ENCODE data around the gene CRYBB1. TPM values are rescaled to one million over a fixed set of nuclear protein-coding genes. Genes with fewer than 3 reads are reported as not detected.

The CRYBB1 gene
- total and polyA plus RNA-seq, 2 of the 13 experiments (the other 11 are each of a cell fraction or from before 2014, with no cell fraction given): not detected

DNA sequence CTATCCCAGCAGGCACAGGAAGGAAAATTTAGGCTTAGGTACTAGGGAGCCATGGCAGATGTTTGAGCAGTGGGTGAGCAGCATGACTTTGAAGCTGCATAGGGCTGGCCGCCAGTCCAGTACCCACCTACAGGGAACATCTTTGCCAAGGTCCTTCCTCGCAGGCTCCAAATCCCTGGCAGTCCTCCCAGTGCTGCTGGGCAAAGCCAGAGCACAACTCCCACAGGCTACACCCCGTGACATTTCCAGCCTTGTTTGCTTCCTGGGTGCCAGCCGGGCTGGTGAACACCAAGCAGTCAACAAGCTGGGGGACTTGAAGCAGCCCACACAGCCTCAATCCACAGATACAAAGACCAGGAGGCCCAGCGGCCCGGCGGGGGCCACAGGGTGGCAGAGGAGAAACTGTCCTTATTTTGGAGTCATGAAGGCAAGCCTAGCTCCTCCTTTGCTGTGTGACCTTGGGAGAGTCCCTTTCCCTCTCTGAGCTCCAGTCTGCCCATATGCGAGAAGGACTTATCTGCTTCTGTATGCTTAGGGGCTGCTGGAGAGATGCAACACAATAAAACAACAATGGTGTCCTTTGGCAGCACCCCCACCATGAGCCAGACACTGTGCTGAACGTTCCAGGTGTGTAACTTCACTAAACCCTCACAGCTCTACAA, 55.9 kb downstream of the CRYBB1 start:
- no peaks in the 10 kb centered on the region for H3K27me3 ChIP-seq (ENCODE audit: control insufficient read depth in 1 of 2, insufficient read depth in 2 of 2, low read length in 2 of 2)
- H2AFZ ChIP-seq (ENCODE audit: low read length): no peak overlapping the region
- no peaks in the 10 kb centered on the region for H3K4me1 ChIP-seq (ENCODE audit: insufficient read depth, low read length)
- no peak for ATAC-seq
- POLR2A ChIA-PET: no interaction called here
- intact Hi-C loops (cut with micrococcal nuclease; ENCODE audit: unreplicated experiment) (no loop called here), in situ Hi-C loops (cut with HindIII; ENCODE audit: extremely low pct_ligation_motif_present, low pct_unique_long_range_greater_than_20kb) (no loop called here)
- FAIRE-seq: no peak
- peaks cover 0 to 3% of the 10 kb centered on the region in 2 experiments; a peak in 1 of 5 replicates for H3K36me3 ChIP-seq (replicated peaks in 1 of 2; ENCODE audit: control insufficient read depth in 1 of 2, insufficient read depth in 2 of 2, low read length in 2 of 2)
- H4K20me1 ChIP-seq (ENCODE audit: insufficient read depth, low read length): no peaks in the 10 kb centered on the region
- CTCF ChIA-PET (ENCODE audit: low intra/inter-chr PET ratio, low total read pairs): no interaction called here
- 90% methylated on average over 4 of the region's 9 CpGs for WGBS (ENCODE audit: low lambda C conversion rate)
- H3K4me2 ChIP-seq (ENCODE audit: low read depth, low read length): no peak overlapping the region
- no peak overlapping the region for H3K27ac ChIP-seq (ENCODE audit: extremely low read length, insufficient read depth, low read length)
- H3K4me3 ChIP-seq (replicated peaks in 1 of 3; ENCODE audit: insufficient read depth in 1 of 3, low read depth in 2 of 3, low read length in 3 of 3): no peak overlapping the region
- H3K79me2 ChIP-seq (ENCODE audit: insufficient read depth, low read length): no peaks in the 10 kb centered on the region
- BruUV-seq (replicated peaks): no TSS peak
- DNase-seq (ENCODE audit: low spot score): no peak
- TF ChIP-seq SUZ12 (IDR thresholded peaks at IDR 0.05; ENCODE audit: low read depth, low read length) (no peak), ZNF768 (CRISPR knock-in tag; IDR thresholded peaks at IDR 0.05) (peak; percentile 90)
- no peaks in the 10 kb centered on the region for H3K9me3 ChIP-seq (ENCODE audit: low read length)
- H3K9ac ChIP-seq (ENCODE audit: insufficient read depth, low read depth, low read length): no peak overlapping the region

DNA sequence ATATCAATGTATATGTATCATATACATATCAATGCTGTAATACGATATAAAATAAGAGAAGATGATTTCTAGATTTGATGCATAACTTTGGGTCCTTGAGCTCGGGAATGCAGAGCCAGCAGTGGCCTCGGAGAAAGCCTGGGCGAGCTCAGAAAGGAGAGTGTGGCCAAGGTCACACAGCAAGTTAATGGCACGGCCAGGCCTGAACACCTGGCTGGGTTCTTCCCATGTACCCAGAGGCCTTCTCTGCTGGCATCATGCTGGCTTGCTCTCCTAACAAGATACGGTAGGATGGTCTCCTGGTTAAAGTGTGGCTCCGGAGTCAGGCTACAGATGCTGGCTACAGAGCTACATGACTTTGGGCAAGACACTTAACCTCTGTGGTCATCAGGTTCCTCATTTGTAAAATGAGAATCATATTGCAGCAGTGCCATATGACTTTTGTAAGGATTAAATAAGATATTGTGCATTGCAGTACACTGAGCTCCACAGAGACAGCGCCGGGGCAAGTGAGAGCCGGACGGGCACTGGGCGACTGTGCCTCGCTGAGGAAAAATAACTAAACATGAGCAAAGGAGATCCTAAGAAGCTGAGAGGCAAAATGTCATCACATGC, 57.8 kb downstream of the CRYBB1 start:
- no peaks in the 10 kb centered on the region for H3K79me2 ChIP-seq (ENCODE audit: insufficient read depth, low read length)
- WGBS (ENCODE audit: low lambda C conversion rate): 95% methylated on average over 12 of the region's 13 CpGs
- ATAC-seq: no peak
- TF ChIP-seq ZNF274 (CRISPR knock-in tag; IDR thresholded peaks at IDR 0.05) (no peak), RFX5 (IDR thresholded peaks at IDR 0.05; ENCODE audit: low read depth, low read length) (no peak), ZNF20 (CRISPR knock-in tag; IDR thresholded peaks at IDR 0.05) (no peak)
- TF ChIP-seq, protein P1, sequence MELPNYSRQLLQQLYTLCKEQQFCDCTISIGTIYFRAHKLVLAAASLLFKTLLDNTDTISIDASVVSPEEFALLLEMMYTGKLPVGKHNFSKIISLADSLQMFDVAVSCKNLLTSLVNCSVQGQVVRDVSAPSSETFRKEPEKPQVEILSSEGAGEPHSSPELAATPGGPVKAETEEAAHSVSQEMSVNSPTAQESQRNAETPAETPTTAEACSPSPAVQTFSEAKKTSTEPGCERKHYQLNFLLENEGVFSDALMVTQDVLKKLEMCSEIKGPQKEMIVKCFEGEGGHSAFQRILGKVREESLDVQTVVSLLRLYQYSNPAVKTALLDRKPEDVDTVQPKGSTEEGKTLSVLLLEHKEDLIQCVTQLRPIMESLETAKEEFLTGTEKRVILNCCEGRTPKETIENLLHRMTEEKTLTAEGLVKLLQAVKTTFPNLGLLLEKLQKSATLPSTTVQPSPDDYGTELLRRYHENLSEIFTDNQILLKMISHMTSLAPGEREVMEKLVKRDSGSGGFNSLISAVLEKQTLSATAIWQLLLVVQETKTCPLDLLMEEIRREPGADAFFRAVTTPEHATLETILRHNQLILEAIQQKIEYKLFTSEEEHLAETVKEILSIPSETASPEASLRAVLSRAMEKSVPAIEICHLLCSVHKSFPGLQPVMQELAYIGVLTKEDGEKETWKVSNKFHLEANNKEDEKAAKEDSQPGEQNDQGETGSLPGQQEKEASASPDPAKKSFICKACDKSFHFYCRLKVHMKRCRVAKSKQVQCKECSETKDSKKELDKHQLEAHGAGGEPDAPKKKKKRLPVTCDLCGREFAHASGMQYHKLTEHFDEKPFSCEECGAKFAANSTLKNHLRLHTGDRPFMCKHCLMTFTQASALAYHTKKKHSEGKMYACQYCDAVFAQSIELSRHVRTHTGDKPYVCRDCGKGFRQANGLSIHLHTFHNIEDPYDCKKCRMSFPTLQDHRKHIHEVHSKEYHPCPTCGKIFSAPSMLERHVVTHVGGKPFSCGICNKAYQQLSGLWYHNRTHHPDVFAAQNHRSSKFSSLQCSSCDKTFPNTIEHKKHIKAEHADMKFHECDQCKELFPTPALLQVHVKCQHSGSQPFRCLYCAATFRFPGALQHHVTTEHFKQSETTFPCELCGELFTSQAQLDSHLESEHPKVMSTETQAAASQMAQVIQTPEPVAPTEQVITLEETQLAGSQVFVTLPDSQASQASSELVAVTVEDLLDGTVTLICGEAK (IDR thresholded peaks at IDR 0.05): no peak
- TF ChIP-seq, protein P1 (CRISPR knock-in tag; IDR thresholded peaks at IDR 0.05): no peak
- TF ChIP-seq, protein P2, sequence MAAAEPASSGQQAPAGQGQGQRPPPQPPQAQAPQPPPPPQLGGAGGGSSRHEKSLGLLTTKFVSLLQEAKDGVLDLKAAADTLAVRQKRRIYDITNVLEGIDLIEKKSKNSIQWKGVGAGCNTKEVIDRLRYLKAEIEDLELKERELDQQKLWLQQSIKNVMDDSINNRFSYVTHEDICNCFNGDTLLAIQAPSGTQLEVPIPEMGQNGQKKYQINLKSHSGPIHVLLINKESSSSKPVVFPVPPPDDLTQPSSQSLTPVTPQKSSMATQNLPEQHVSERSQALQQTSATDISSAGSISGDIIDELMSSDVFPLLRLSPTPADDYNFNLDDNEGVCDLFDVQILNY (CRISPR knock-in tag; conservative IDR thresholded peaks at IDR 0.05): no peak

More for the DNA sequence above, 57.8 kb downstream of the CRYBB1 start:
- Histone ChIP-seq H3K4me2 (ENCODE audit: low read depth, low read length) (no peak overlapping the region), H3K27me3 (ENCODE audit: control insufficient read depth in 1 of 2, insufficient read depth in 2 of 2, low read length in 2 of 2) (no peaks in the 10 kb centered on the region), H3K9ac (ENCODE audit: insufficient read depth, low read depth, low read length) (no peak overlapping the region), H3K36me3 (replicated peaks in 1 of 2; ENCODE audit: control insufficient read depth in 1 of 2, insufficient read depth in 2 of 2, low read length in 2 of 2) (peaks cover 0 to 3% of the 10 kb centered on the region in 2 experiments; a peak in 1 of 5 replicates), H4K20me1 (ENCODE audit: insufficient read depth, low read length) (no peaks in the 10 kb centered on the region), H3K27ac (ENCODE audit: extremely low read length, insufficient read depth, low read length) (no peak overlapping the region), H3K4me1 (ENCODE audit: insufficient read depth, low read length) (no peaks in the 10 kb centered on the region), H2AFZ (ENCODE audit: low read length) (no peak overlapping the region), H3K9me3 (ENCODE audit: low read length) (no peaks in the 10 kb centered on the region), H3K4me3 (replicated peaks in 1 of 3; ENCODE audit: insufficient read depth in 1 of 3, low read depth in 2 of 3, low read length in 3 of 3) (no peak overlapping the region)
- BruUV-seq (replicated peaks): no TSS peak
- CTCF ChIA-PET (ENCODE audit: low intra/inter-chr PET ratio, low total read pairs): no interaction called here
- intact Hi-C loops (cut with micrococcal nuclease; ENCODE audit: unreplicated experiment) (no loop called here), in situ Hi-C loops (cut with HindIII; ENCODE audit: extremely low pct_ligation_motif_present, low pct_unique_long_range_greater_than_20kb) (no loop called here)
- DNase-seq (ENCODE audit: low spot score) (no peak), FAIRE-seq (no peak)
- POLR2A ChIA-PET: no interaction called here
